HG03520 (cell line): Measurements from ENCODE around the gene ATP6V1G2.
"Not testable (repeated sequence)": the region's sequence is repeated elsewhere in the genome, so short reads cannot be mapped to it uniquely, and the experiment has no call there.

Experiments used
- ATAC-seq: cut with Tn5 transposase; IDR thresholded peaks from one replicate; pipeline ENCODE4 v1.9.1; 2021; ENCODE audit warnings: mild to moderate bottlenecking, moderate library complexity; ENCODE audit not compliant: unreplicated experiment

ATP6V1G2 gene

GRCh38 chr6:31575952-31576685 lies 29.7 kb upstream of the ATP6V1G2 start:
- no peak for ATAC-seq

- no peak for ATAC-seq
Observed at GRCh38 chr6:31575335-31575901, 29.0 kb upstream of the ATP6V1G2 start, which contains the start of gene TNF. TSS of gene TNF (plus strand) at chr6:31575565. CDS start at chr6:31575742, 177 bp downstream.

- no peak for ATAC-seq
Observed at GRCh38 chr6:31574106-31575061, 28.0 kb upstream of the ATP6V1G2 start.

- no peak for ATAC-seq
Observed at GRCh38 chr6:31573239-31574105, 27.1 kb upstream of the ATP6V1G2 start.

- peak; percentile 39 for ATAC-seq
Observed at GRCh38 chr6:31572041-31572911, 25.9 kb upstream of the ATP6V1G2 start, which contains the start of gene LTA. TSS of gene LTA (plus strand) at chr6:31572289. CDS start at chr6:31572743, 454 bp downstream.

- ATAC-seq = no peak
Observed at GRCh38 chr6:31569861-31570536, 23.6 kb upstream of the ATP6V1G2 start.

GRCh38 chr6:31568537-31568961 lies 22.1 kb upstream of the ATP6V1G2 start:
- ATAC-seq = peak; percentile 68

GRCh38 chr6:31567531-31568370 lies 21.3 kb upstream of the ATP6V1G2 start:
- no peak for ATAC-seq

GRCh38 chr6:31560697-31561058 lies 14.3 kb upstream of the ATP6V1G2 start:
- no peak for ATAC-seq

- ATAC-seq = peak; percentile 63
Observed at GRCh38 chr6:31559958-31560696, 13.7 kb upstream of the ATP6V1G2 start.

GRCh38 chr6:31559606-31559957 lies 13.2 kb upstream of the ATP6V1G2 start:
- no peak for ATAC-seq

GRCh38 chr6:31558631-31559500 lies 12.5 kb upstream of the ATP6V1G2 start:
- ATAC-seq = no peak

- ATAC-seq = no peak
Observed at GRCh38 chr6:31558318-31558625, 11.9 kb upstream of the ATP6V1G2 start.

- no peak for ATAC-seq
Observed at GRCh38 chr6:31557443-31558317, 11.3 kb upstream of the ATP6V1G2 start.

GRCh38 chr6:31556307-31556706 lies 9.9 kb upstream of the ATP6V1G2 start:
- no peak for ATAC-seq

- not testable (repeated sequence) for ATAC-seq
Observed at GRCh38 chr6:31551371-31551770, 5.0 kb upstream of the ATP6V1G2 start.
